Right lobe of liver (tissue), 6 donors: Measurements from ENCODE around the gene EIF4G3. TPM values are rescaled to one million over a fixed set of nuclear protein-coding genes. Genes with fewer than 3 reads are reported as not detected.
"Not testable (repeated sequence)": the region's sequence is repeated elsewhere in the genome, so short reads cannot be mapped to it uniquely, and the experiment has no call there.

Source experiments
- ATAC-seq, 4 donors: fragments of 200-7000 bp; cut with Tn5 transposase; one replicate each; pipeline ENCODE4 v1.9.1; 2020; ENCODE audit warnings: mild to moderate bottlenecking in 4 of 4, moderate library complexity in 4 of 4
- DNase-seq, 3 donors: peaks; one replicate each; pipeline ENCODE4 v3.0.0-alpha.2; 2020
- H3K27ac ChIP-seq, 3 donors: fragments of 200-600 bp; one replicate each; pipeline ENCODE4 v1.8.0; 2022
- H3K27me3 ChIP-seq, 2 donors: fragments of 200-600 bp; one replicate each; pipeline ENCODE4 v1.8.0; 2022
- H3K36me3 ChIP-seq, 4 donors: fragments of 200-600 bp; sonication (generic) in 1 of 4; one replicate each; pipeline versions ENCODE4 v1.5.1 to v1.8.0; 2017 to 2022; ENCODE audit warnings: control low read depth in 1 of 4
- H3K4me1 ChIP-seq, 4 donors: fragments of 200-600 bp; sonication (generic) in 1 of 4; one replicate each; pipeline versions ENCODE4 v1.5.1 to v1.8.0; 2017 to 2022; ENCODE audit warnings: control low read depth in 1 of 4
- H3K4me3 ChIP-seq, 3 donors: fragments of 200-600 bp; one replicate each; pipeline ENCODE4 v1.8.0; 2022
- H3K9me3 ChIP-seq, 4 donors: fragments of 200-600 bp; sonication (generic) in 1 of 4; one replicate each; pipeline versions ENCODE4 v1.5.1 to v1.8.0; 2017 to 2022; ENCODE audit warnings: control low read depth in 1 of 4
- POLR2A ChIP-seq: fragments of 450-650 bp; IDR thresholded peaks from one replicate; pipeline ENCODE4 v1.6.1; 2017; ENCODE audit warnings: antibody characterized with exemption, mild to moderate bottlenecking
- WGBS: methylation state at CpG from one replicate; pipeline ENCODE4 v1.1.6; 2018; ENCODE audit warnings: low coverage, low lambda C conversion rate; ENCODE audit not compliant: insufficient coverage; ENCODE audit errors: missing lambda C conversion rate; 5-methylcytosine and 5-hydroxymethylcytosine counted together
- intact Hi-C, 2 donors: fragments of 100-400 bp; cut with DNase I; formaldehyde crosslinking; loops; one replicate each; pipeline versions ENCODE4 v1.11.2 to v1.14.1; 2022
- total RNA-seq, 6 experiments: library from RNA; depleted of rRNA in 2 of 6; stranded (reverse); fragments of >200 nt in 2 of 6; fragmentation: NEBNext Ultra II Directional in 3 of 6; extraction: Animal tissue kit (Norgen Biotek cat#: 25700) in 3 of 6; gene quantifications; one replicate each; pipeline versions ENCODE4 v1.1.0 to v1.2.4, GENCODE V29; 2016 to 2023
- TF ChIP-seq, protein P1 (sequence below), 4 donors: fragments of 200-600 bp in 3 of 4; fragments of 450-650 bp in 1 of 4; IDR thresholded peaks; one replicate each; pipeline versions ENCODE4 v1.5.1 to v1.8.0; 2016 to 2022; ENCODE audit warnings: antibody characterized with exemption in 4 of 4, mild to moderate bottlenecking in 2 of 4
- donor health status: DM: no; HTN: yes; CAD: no.
- donor health status: DM: no; HTN: no; CAD: no.
- donor health status: DM: no; HTN: no; CAD: no.
- donor health status: DM: no; HTN: yes; CAD: no.
- donor health status: DM: no; HTN: yes; CAD: no.

EIF4G3 gene
- total RNA-seq, 6 experiments from 2014 or later, result 14.4 to 29.9 (median 23.5) TPM

DNA sequence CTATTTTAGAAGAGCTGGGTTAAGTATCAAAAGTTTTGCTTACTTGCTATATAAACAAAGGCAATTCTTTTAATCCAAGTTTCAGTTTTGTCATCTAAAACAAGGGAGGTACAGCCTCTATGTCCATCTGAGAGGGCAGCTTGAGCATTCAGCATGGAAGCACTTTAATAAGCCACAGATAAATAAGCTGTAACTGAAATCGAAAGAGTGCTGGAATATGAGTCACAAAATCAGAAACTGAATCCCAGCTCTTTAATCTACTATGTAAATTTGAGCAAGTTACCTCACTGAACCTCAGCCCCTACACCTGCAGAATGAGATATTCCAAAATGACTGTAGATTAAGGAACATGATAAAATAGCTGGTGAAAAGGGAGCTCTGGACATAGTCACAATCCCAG lies 309.6 kb downstream of the EIF4G3 start:
- TF ChIP-seq, protein P1, sequence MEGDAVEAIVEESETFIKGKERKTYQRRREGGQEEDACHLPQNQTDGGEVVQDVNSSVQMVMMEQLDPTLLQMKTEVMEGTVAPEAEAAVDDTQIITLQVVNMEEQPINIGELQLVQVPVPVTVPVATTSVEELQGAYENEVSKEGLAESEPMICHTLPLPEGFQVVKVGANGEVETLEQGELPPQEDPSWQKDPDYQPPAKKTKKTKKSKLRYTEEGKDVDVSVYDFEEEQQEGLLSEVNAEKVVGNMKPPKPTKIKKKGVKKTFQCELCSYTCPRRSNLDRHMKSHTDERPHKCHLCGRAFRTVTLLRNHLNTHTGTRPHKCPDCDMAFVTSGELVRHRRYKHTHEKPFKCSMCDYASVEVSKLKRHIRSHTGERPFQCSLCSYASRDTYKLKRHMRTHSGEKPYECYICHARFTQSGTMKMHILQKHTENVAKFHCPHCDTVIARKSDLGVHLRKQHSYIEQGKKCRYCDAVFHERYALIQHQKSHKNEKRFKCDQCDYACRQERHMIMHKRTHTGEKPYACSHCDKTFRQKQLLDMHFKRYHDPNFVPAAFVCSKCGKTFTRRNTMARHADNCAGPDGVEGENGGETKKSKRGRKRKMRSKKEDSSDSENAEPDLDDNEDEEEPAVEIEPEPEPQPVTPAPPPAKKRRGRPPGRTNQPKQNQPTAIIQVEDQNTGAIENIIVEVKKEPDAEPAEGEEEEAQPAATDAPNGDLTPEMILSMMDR (IDR thresholded peaks at IDR 0.05), result no peak
- no peak for TF ChIP-seq POLR2A

DNA sequence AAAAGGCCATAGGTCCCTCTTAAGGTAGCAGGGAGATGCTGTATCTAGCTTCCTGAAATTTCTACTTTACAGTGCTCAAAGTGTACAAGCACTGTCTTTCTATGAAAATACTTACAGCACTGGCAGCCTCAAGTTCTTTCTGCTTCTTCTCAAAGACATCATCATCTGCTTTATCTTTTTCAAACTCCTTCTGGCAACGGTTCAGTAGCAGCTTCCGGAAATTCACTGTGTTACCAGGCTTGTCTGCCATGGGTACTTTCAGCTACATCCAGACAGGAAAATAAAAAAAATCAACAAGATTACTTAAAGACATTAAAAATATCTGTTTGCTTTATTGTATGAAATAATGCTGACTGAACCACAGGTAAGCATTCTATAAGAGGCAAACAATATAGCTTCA lies 311.7 kb downstream of the EIF4G3 start:
- Histone ChIP-seq H3K27me3 (no peaks in the 10 kb centered on the region), H3K4me3 (no peak overlapping the region), H3K9me3 (no peaks in the 10 kb centered on the region), H3K36me3 (peaks cover 0 to 19% (median 10%) of the 10 kb centered on the region in 4 donors), H3K4me1 (no peaks in the 10 kb centered on the region), H3K27ac (no peak overlapping the region)
- intact Hi-C loops, result no loop called here
- WGBS, result 71% methylated on average over 2 of the region's 2 CpGs
- ATAC-seq (no peak), DNase-seq (no peak)
- TF ChIP-seq, protein P1 (IDR thresholded peaks at IDR 0.05), result no peak

More for the DNA sequence above, 309.6 kb downstream of the EIF4G3 start:
- peak in 1 of 4 donors; percentile 54 for ATAC-seq
- Histone ChIP-seq H3K9me3 (no peaks in the 10 kb centered on the region), H3K27ac (no peak overlapping the region), H3K4me1 (no peaks in the 10 kb centered on the region), H3K36me3 (peaks cover 0 to 13% (median 6%) of the 10 kb centered on the region in 4 donors), H3K4me3 (no peak overlapping the region), H3K27me3 (no peaks in the 10 kb centered on the region)
- no peak for DNase-seq
- WGBS, result 79% methylated on average over 1 of the region's 1 CpG
- intact Hi-C loops, result no loop called here

DNA sequence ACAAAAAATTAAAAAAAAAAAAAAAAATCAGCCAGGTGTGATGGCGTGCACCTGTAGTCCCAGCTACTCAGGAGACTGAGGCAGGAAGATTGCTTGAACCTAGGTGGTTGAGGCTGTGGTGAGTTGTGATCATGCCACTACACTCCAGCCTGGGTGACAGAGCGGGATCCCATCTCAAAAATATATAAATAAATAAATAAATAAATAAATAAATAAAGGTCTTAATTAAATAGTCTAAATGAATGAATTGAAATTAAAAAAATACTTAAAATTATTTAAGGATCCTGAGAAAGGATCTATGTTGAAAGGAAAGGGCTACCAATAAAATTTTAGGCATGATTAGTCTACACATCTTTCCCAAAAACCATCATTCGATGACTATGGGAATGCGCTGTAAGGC lies 322.2 kb downstream of the EIF4G3 start:
- H3K9me3 ChIP-seq, result no peaks in the 10 kb centered on the region
- H3K4me3 ChIP-seq, result no peak overlapping the region
- no peak for DNase-seq
- intact Hi-C loops, result no loop called here
- H3K36me3 ChIP-seq, result peaks cover 0 to 59% (median 17%) of the 10 kb centered on the region in 4 donors
- ATAC-seq, result no peak
- no peak overlapping the region for H3K27ac ChIP-seq
- no peaks in the 10 kb centered on the region for H3K4me1 ChIP-seq
- WGBS, result 97% methylated on average over 4 of the region's 4 CpGs
- no peaks in the 10 kb centered on the region for H3K27me3 ChIP-seq
- no peak for TF ChIP-seq POLR2A
- TF ChIP-seq, protein P1 (IDR thresholded peaks at IDR 0.05), result no peak

DNA sequence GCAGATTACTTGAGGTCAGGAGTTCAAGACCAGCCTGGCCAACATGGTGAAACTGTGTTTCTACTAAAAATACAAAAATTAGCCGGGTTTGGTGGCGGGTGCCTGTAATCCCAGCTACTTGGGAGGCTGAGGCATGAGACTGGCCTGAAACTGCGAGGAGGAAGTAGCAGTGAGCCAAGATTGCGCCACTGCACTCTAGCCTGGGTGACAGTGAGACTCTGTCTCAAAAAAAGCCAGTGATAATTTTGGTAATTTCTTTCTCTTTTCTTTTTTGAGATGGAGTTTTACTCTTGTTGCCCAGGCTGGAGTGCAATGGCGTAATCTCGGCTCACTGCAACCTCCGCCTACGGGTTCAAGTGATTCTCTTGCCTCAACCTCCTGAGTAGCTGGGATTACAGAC lies 324.9 kb downstream of the EIF4G3 start:
- H3K27me3 ChIP-seq, H3K4me1 ChIP-seq, H3K27ac ChIP-seq, H3K9me3 ChIP-seq, H3K4me3 ChIP-seq, intact Hi-C loops: not testable (repeated sequence)
- ATAC-seq, result peak in 2 of 4 donors; percentile 14 to 73
- H3K36me3 ChIP-seq, result peaks cover 0 to 37% (median 9%) of the 10 kb centered on the region in 4 donors
- WGBS, result 65% methylated on average over 6 of the region's 8 CpGs
- DNase-seq, result peak in 1 of 3 donors; percentile 58

DNA sequence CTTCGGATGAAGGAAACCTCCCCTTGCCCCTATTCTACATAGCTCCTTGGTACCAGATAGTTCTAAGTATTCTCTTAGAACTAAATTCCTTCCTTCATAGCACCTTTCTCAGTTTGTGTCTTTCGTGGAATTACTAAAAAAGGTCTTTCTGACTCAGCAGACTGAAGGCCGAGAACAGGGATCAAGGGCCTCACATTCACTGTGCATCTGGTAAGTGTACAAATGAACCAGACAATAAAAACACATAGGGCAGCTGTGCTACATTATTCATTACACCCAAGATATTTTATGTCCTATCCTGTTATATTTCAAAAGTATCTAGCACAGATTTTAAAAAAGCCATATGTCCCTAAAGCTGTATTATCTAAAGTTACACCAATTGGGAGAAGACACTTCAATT lies 326.7 kb downstream of the EIF4G3 start:
- H3K4me1 ChIP-seq, result peaks cover 0 to 7% (median 0%) of the 10 kb centered on the region in 4 donors
- no peak for ATAC-seq
- WGBS, result 94% methylated on average over 3 of the region's 3 CpGs
- peaks cover 0 to 29% (median 9%) of the 10 kb centered on the region in 4 donors for H3K36me3 ChIP-seq
- intact Hi-C loops, result no loop called here
- H3K27me3 ChIP-seq, result no peaks in the 10 kb centered on the region
- no peak overlapping the region for H3K27ac ChIP-seq
- no peaks in the 10 kb centered on the region for H3K9me3 ChIP-seq
- no peak overlapping the region for H3K4me3 ChIP-seq
- no peak for DNase-seq
- TF ChIP-seq, protein P1 (IDR thresholded peaks at IDR 0.05), result no peak
- TF ChIP-seq POLR2A, result no peak
